ENCODE measurements around the gene ZC3H8.

ZC3H8 gene

DNA sequence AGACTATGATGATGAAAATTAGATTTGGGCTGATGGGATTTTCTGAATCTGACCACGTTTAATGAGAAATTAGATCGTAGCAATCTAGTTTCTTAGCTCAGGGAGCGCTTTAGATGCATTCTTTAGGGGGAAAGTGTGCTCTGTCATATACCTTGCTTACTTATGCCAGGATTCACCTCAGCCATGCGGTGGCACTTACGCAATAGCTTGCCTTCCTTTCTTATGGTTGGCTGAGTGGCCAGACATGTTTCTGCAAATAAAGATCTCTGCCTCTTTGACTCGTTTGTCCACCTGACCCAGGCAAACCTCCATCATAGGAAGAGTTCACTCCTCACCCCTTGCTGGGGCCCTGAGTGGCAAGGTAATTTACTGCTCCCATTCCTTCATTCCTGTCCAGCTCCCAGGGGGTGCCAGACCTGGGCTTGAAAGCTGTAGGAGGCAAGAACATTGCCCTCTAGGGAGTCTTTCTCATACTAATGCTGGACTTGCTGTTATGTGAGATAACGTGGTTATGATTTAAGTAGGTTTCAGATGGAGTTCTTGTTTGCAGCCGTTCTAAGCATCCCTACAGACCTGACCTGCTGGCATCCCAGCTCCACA lies 59.6 kb downstream of the ZC3H8 start:
- DNase-seq (ENCODE audit: low read depth in 2 of 2) = no peak

DNA sequence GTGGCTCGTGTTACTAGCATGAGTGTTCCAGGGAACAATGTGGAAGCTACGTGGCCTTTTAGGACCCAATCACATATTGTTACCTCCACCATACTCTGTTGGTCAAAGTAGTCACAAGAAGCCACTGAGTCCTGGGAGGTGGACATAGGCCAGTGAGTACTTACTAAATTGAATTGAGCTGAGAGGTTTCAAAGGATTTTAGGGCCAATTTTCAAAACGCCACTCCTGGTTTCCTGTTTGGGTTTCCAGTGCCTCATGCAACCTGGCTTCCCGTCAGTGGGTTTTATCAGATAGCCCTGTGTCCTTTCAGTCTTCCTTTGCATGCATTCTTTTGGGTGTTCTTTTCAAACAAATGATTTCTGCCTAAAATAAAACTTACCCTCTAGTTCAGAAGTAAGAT lies 60.4 kb downstream of the ZC3H8 start:
- DNase-seq (ENCODE audit: low read depth in 2 of 2) = no peak

DNA sequence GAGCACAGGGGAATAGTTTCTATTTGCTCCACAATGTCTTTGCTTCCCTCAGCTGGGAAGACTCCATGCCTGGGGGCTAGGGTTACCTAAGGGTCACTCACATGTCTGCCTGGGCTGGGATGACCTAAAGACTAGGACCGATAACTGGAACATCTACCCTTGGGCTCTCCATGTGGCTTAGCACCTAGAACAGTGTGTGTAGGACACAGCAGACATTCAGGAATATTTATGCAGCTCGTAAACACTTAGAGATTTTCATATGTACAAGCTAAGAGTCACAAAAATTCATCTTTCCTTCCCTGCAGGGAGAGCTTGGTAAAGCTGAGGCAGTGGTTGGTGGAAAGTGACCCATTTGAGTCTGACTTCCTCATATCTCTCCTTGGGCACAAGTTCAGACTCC lies 60.8 kb downstream of the ZC3H8 start:
- DNase-seq (ENCODE audit: low read depth in 2 of 2) = no peak

DNA sequence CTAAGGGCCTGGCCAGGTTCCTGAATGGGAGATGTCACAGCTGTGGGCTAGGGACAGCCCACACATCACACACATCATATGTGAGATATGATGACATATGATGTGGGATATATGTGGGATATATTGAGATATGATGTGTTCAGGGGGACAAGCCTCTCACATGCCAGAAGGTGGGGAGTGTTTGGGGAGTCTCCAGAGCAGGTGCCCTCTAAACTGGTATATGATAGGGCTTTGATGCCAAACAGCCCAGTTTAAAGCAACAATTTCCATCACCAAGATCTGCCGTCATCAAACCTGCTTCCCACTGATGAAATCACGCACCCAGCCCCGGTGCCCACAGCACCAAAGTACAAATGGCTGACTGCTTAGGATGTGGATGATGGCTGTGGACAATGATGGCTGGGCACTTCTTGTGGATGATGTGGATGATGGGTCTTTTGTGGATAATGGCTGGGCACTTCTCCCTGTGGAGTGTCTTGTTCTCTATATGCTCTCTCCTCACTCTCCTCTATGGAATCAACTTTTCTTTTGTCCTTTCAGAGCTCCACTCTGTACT lies 65.8 kb downstream of the ZC3H8 start:
- no peak for DNase-seq (ENCODE audit: low read depth in 2 of 2)

DNA sequence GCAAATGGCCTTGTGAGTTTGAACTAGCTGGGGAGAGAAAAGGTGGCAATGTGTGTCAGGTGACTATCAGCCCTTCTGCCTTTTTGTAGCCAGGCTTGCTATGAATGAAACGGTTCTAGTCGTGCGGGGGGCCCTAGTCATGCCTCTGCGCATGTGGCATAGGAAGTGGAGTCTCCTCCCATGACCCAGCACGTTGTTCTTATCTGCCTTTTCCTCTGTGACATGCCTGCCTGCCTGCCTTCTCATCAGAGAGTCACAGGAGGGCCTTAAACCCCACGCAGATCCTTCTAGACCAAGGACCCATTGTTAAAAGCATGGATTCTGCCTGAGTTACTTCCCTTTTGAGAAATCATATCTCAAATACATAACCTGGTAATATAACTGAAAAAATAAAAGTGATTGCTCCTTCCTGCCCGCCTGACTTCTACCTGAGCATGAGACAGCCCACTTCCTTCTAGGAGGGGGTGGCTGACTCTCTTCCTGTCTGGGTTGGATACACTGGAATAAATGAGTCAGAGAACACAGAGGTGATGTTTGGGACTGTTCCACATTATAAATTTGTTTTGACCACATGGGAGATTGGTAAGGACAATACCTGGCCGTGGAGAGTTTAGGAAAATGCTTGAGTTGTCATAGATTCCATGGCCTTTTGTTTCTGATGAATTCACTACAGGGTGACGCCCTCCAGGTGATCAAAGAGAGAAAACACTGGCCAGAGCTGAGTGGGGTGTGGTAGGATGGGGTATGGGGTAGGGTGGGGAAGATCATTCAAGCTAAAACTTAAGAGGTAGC lies 66.8 kb downstream of the ZC3H8 start:
- peak; percentile 61 to 77 for DNase-seq (ENCODE audit: low read depth in 2 of 2)

DNA sequence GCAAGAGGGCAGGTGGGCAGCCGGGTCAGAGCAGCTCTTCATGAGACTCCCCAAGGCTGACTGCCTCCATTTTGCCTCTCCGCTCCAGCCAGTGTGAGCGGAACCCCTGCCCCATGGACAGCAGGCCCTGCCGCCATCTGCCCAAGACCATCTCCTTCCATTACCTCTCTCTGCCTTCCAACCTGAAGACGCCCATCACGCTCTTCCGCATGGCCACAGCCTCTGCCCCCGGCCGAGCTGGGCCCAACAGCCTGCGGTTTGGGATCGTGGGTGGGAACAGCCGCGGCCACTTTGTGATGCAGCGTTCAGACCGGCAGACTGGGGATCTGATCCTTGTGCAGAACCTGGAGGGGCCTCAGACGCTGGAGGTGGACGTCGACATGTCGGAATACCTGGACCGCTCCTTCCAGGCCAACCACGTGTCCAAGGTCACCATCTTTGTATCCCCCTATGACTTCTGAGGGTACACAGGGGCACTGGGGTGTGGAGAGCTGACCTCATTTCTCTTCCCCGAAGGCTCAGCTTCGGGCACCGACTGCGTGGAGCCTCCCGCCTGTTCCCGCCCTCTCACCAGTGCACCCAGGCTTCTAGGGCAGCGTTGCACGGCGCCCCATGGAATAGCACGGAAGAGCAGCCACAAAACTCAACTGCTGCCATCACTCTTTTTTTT lies 67.7 kb downstream of the ZC3H8 start:
- no peak for DNase-seq (ENCODE audit: low read depth in 2 of 2)

DNA sequence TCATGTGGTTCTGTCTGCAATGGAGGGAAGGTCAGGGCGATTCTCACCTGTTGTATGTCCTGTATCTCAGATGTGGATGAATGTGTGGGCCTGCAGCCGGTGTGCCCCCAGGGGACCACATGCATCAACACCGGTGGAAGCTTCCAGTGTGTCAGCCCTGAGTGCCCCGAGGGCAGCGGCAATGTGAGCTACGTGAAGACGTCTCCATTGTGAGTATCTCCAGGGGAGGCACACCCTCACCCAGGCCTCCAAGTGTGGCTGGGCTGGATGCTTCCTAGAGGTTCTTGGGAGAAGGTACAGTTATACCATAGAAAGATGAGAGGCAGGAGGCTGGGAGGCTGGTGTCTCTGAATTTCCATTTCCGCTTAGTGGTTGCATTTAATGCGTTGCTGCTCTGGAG lies 69.7 kb downstream of the ZC3H8 start:
- no peak for DNase-seq (ENCODE audit: low read depth in 2 of 2)

DNA sequence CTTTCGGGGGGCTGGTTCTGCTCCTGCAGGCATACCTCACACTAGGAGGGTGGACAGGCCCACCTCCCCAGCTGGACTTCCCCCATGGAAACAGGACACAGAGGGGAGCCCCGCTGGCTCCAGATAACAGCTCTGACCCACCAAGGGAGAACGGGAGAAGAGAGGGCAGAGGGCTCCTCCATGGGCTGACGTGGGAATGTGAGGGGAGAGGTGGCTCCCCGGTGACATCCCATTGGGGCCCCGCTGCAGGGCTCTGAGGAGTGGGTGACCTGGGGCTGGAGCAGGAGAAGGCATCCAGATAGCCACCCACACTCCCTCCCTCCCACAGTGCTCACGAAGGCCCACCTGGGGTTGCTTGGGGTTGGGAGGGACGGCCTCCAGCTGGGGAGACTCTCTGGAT lies 70.7 kb downstream of the ZC3H8 start:
- no peak for DNase-seq (ENCODE audit: low read depth in 2 of 2)

DNA sequence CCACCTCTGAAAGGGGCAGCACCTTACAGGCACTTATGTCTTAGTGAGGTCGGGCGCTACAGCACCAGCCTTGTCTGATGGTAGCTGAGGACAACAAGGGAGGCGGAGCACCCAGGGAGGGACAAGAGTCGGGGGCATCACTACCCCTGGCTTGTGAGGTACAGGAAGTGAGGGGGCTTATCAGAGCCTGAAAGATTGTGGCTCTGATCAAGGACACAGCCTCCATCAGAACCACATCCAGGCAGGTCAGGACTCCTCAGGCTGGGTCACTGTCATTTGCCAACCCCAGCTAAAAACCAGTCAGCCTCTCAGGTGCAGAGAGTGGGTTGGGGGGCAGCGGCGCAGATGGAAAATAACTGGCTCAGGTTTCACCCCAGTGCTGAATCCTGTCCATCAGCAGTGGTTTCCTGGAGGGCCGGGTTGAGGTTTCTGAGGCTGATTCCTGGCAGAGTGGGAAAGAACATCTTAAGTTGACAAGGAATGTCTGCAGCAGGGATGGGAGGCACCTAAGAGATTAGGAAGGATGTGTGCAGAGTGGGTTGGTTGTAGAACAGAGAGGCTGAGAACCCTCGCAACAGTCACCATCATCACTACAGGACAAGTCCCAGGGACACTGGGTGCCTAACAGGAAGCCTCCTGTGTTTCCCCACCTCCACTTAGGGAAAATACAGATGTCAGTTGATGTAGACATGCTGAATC lies 71.4 kb downstream of the ZC3H8 start:
- no peak for DNase-seq (ENCODE audit: low read depth in 2 of 2)

DNA sequence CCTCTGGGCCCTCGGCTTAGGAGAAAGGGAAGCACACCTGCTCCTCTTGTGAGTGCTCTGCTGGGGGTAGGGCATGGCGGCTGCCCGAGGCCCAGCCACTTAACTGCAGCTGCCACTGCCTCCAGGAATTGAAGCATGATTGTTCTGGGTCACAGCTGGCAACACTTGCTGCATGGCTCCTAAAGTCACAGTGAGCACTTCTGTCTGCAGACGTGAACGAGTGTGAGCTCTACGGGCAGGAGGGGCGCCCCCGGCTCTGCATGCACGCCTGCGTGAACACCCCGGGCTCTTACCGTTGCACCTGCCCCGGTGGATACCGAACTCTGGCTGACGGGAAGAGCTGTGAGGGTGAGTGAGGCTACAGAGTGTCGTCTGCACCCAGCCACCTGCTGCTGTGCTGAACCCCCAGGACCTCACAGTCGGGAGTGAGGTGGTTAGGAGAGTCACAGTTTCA lies 72.2 kb downstream of the ZC3H8 start:
- DNase-seq (ENCODE audit: low read depth in 2 of 2) = no peak

DNA sequence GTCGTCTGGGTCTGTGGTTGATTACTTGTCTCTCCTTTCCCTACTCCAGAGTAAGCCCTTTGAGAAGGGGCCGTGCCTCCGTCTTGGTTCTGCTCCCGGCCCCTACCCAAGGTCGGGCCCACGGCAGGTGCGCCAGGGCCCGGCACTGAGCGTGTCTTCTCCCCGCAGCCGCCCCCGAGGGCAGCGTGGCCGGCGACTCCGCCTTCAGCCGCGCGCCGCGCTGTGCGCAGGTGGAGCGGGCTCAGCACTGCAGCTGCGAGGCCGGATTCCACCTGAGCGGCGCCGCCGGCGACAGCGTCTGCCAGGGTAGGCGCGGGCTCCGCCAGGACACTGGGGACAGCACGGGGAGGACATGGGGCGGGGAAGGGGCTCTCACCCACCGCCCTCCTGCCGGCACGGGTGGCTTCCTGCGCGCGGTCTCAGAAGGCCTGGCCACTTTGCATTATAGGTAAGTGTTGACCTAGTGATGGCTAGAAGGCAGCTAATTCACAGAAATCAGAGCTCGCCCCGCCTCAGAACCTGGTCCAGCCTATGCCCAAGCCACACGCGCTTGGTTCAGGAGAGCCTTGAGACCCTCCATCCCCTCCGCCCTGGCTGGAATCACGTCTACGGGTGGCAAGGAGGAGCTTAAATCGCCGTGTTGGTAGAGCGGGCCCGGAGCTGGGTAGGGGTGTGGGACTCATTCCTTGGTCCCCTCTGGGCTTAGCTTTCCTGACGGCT lies 73.1 kb downstream of the ZC3H8 start:
- peak; percentile 19 to 26 for DNase-seq (ENCODE audit: low read depth in 2 of 2)

DNA sequence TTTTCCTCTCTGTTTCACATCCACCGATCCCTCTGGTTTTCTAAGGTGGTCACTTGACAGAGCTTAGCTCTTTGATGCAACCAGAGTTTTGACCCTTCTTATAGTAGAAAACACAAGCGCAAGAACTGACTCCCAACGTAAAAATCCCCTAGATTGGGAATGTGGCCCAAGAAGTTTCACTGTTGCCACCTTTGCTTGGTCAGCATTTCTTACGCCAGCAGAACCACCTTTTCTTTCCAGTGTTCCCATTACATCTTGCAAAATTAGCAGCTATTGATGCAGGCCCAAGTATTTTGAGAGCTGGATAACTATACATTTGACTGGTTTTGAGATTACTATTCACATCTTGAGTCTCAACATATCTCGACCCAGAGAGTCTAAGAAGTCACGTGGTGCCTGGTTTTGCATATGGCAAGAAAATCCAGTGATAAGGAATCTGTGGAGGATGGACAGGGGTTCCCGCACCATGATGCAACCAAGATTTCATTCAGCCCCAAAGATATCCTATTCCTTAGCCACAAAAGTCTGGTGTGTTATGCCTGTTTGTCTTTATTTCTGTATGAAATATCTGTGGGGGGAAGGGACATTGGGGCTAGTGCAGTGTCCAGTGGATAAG lies 78.8 kb downstream of the ZC3H8 start:
- DNase-seq (ENCODE audit: low read depth in 2 of 2) = no peak

DNA sequence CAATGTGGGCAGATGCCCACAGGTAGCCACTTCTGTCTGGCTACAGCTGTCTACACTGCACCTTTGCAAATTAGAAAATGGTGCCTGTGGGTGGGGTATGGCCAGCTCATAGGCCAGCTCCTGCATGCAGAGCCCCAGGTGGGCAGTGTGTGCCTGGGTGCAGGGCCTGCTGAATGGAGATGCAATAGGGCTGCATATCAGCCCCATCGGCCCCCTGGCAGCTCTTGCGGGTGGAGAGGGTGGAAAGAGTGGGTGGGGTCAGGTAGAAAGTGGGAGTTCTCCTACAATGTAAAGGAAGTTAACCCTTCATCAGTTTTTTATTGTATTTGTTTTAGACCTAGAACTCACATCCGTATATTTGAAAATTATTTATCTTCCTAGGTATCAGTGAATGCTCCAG lies 79.5 kb downstream of the ZC3H8 start:
- DNase-seq (ENCODE audit: low read depth in 2 of 2) = no peak

DNA sequence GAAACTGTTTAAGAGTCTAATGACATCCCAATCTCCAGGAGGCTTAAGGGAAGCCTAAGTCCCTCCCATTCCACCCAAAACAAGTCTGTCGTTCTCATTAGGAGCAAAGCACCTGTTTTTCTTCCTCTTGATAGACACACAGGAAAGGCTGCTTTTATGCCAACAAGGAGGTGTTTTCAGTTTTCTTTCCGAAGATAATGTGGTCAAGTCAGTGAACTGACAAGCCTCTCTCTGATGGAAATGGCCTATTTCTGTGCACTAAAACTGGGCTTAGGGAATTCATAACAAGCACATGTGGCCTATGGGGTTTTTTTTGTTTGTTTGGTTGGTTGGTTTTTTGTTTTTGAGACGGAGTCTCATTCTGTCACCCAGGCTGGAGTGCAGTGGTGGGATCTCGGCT lies 80.5 kb downstream of the ZC3H8 start:
- no peak for DNase-seq (ENCODE audit: low read depth in 2 of 2)

DNA sequence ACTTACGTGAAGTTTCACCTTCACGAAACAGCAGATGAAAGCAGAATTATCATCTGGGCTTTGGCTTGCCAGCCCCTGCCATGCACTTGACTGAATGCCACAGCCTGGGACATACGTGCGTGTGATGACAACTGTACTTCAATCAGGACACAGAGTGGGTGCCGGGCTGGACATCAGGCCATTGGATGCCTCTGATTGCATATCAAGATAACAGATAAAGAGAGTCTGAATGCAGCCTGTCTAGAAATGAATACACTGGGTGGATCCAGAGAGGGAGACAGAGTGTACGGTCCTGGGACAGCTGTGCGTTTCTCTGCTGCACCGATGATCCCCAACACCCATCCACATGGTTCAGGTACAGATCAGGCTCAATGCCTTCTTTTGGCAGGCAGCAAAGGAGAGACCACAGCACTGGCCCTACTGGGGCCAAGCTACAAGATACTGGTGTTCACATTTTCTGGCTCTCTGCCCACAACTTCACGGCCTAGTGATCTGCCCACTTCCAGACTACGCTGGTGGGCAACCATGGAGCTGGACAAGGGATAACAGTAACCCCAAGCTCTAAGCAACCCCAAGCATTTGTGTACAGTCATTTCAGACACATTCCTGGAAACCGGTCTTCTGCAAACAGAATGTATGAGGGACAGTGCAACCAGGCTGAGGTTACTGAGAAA lies 81.1 kb downstream of the ZC3H8 start:
- no peak for DNase-seq (ENCODE audit: low read depth in 2 of 2)

DNA sequence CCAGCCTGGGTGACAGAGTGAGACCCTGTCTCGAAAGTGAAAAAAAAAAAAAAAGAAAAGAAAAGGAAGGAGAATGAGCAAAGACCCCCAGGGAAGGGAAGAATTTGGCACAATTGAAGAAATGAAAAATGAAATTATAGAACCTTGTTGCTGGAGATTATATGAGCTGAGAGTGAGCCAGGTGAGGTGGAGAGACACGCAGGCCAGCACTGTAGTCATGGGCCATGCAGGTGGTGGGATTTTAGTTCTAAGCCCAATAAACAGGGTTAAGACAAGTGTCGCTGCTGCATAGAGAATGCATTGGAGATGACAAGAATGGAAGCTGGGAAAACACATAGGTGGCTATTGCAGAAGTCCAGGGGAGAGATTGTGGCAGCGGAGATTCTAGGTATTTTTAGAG lies 84.3 kb downstream of the ZC3H8 start:
- DNase-seq (ENCODE audit: low read depth in 2 of 2) = no peak

DNA sequence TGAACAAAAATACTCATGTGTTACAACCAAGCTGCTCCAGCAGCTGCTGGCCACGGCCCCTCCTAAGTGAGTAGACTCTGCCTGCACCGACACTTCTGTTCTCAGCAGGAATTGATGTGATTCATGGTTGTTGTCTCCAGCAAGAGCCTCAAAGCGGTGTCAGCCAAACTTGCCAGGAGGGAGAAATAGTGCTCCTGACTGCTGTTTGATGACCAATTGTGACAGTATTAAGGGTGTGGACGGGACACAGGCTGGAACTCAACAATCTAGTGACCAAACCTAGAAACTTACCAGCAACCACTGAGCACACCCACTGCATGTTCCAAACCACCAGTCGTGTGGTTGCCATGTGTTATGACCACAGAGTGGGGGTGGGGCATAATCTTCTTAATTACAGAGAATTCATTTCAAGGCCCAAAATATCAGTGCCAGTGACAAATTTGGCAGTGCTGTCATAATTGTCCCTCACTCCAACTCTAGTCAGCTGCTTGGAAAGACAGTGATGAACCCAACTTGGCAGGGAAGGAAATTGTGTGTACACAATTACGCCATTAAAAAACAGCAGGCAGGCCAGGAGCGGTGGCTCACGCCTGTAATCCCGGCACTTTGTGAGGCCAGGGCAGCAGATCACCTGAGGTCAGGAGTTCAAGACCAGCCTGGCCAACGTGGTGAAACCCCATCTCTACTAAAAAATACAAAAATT lies 86.3 kb downstream of the ZC3H8 start:
- no peak for DNase-seq (ENCODE audit: low read depth in 2 of 2)

DNA sequence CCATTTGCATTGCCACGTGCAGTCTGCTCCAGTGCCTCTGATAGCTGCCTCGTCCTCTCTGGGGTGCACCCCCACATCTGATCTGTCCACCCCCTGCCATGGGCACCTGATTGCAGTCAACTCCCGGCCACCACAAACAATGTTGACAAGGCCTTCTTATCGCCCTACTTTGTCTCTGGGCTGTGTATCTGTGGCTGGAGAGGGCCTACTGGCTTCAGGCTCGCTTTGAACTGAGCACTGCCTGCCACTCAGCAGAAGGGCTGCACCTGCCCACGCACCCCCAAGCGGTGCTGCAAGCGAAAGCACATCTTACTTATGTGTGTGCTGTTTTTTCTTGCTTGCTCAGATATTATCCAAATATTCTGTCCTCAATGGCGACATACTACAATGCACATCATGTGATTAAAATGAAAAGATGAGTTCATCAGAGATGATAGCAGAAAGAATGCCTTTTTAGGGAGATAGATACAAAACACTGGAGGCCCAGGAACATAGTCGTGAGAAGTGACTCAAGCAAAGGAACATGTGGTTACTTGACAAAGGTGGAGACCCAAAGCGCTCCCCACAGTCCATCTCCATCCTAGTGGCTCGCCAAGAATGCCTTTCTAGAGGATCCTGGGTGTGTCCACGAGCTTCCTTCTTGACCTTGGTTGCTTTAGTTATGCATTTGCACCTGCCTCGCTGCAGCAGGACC lies 87.9 kb downstream of the ZC3H8 start:
- no peak for DNase-seq (ENCODE audit: low read depth in 2 of 2)

DNA sequence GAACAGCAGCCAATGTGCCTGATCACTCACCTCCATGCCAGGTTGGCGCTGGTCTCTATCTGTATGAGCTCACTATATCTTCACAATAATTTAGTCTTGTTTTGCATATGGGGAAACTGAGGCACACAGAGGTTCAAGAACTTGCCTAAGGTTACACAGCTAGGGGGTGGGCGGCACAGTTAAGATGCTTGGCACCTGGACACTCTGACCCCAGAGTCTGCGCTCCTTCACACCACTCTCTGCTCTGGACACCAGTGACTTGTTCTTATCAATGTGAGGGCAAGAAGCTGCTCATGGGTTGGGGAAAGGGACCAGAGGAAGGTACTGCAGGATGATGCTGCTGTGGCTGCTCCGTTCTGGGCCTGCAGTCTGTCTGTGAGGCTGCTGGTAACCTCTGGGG lies 89.5 kb downstream of the ZC3H8 start:
- no peak for DNase-seq (ENCODE audit: low read depth in 2 of 2)
